Dermis lymphatic vessel endothelial cell (primary cell): ENCODE results near the gene USP17L5. TPM values are rescaled to one million over a fixed set of nuclear protein-coding genes. Genes with fewer than 3 reads are reported as not detected.

Experiments used
- total RNA-seq: library from RNA; depleted of rRNA; stranded (reverse); fragments of >200 nt; gene quantifications from 2 replicates; pipeline ENCODE4 v1.2.1, GENCODE V29; 2014

The USP17L5 gene
- not detected in 2 replicates for total RNA-seq

GRCh38 chr4:9339103-9339502 lies at the start of gene USP17L5:
TSS of gene USP17L5 (plus strand) at chr4:9339403. CDS start at chr4:9339403, 0 bp downstream.

GRCh38 chr4:9324865-9325264 lies 14.3 kb upstream of the USP17L5 start, which contains the start of gene USP17L24:
TSS of gene USP17L24 (plus strand) at chr4:9325165. CDS start at chr4:9325165, 0 bp downstream.

GRCh38 chr4:9329611-9330010 lies 9.6 kb upstream of the USP17L5 start, which contains the start of gene USP17L25:
TSS of gene USP17L25 (plus strand) at chr4:9329911. CDS start at chr4:9329911, 0 bp downstream.

GRCh38 chr4:9334358-9334757 lies 4.8 kb upstream of the USP17L5 start, which contains the start of gene USP17L26:
TSS of gene USP17L26 (plus strand) at chr4:9334658. CDS start at chr4:9334658, 0 bp downstream.

GRCh38 chr4:9343848-9344247 lies 4.6 kb downstream of the USP17L5 start, which contains the start of gene USP17L27:
TSS of gene USP17L27 (plus strand) at chr4:9344148. CDS start at chr4:9344148, 0 bp downstream.

GRCh38 chr4:9348593-9348992 lies 9.4 kb downstream of the USP17L5 start, which contains the start of gene USP17L28:
TSS of gene USP17L28 (plus strand) at chr4:9348893. CDS start at chr4:9348893, 0 bp downstream.

GRCh38 chr4:9353338-9353737 lies 14.1 kb downstream of the USP17L5 start, which contains the start of gene USP17L29:
TSS of gene USP17L29 (plus strand) at chr4:9353638. CDS start at chr4:9353638, 0 bp downstream.

GRCh38 chr4:9362829-9363228 lies 23.6 kb downstream of the USP17L5 start, which contains the start of gene USP17L30:
TSS of gene USP17L30 (plus strand) at chr4:9363129. CDS start at chr4:9363129, 0 bp downstream.

Other genes with a start within 250 kb of the USP17L5 start
- gene FAM90A26, start 169.0 kb upstream of the USP17L5 start, total RNA-seq, result not detected in 2 replicates
- gene USP17L10, start 128.7 kb upstream of the USP17L5 start, total RNA-seq, result not detected in 2 replicates
- gene USP17L11, start 124.0 kb upstream of the USP17L5 start, total RNA-seq, result not detected in 2 replicates
- gene USP17L12, start 119.3 kb upstream of the USP17L5 start, total RNA-seq, result not detected in 2 replicates
- not detected in 2 replicates for gene USP17L13, start 114.5 kb upstream of the USP17L5 start, total RNA-seq
- not detected in 2 replicates for gene USP17L15, start 105.0 kb upstream of the USP17L5 start, total RNA-seq
- gene USP17L17, start 95.5 kb upstream of the USP17L5 start, total RNA-seq, result not detected in 2 replicates
- not detected in 2 replicates for gene USP17L18, start 90.8 kb upstream of the USP17L5 start, total RNA-seq
- not detected in 2 replicates for gene USP17L19, start 86.0 kb upstream of the USP17L5 start, total RNA-seq
- not detected in 2 replicates for gene USP17L20, start 81.3 kb upstream of the USP17L5 start, total RNA-seq
- gene USP17L21, start 76.5 kb upstream of the USP17L5 start, total RNA-seq, result not detected in 2 replicates
- not detected in 2 replicates for gene USP17L22, start 71.8 kb upstream of the USP17L5 start, total RNA-seq
- gene USP17L24, start 14.2 kb upstream of the USP17L5 start, total RNA-seq, result not detected in 2 replicates
- not detected in 2 replicates for gene USP17L25, start 9.5 kb upstream of the USP17L5 start, total RNA-seq
- not detected in 2 replicates for gene USP17L26, start 4.7 kb upstream of the USP17L5 start, total RNA-seq
- not detected in 2 replicates for gene USP17L27, start 4.7 kb downstream of the USP17L5 start, total RNA-seq
- not detected in 2 replicates for gene USP17L28, start 9.5 kb downstream of the USP17L5 start, total RNA-seq
- not detected in 2 replicates for gene USP17L29, start 14.2 kb downstream of the USP17L5 start, total RNA-seq
- not detected in 2 replicates for gene USP17L30, start 23.7 kb downstream of the USP17L5 start, total RNA-seq
- not detected in 2 replicates for gene DEFB131A, start 105.0 kb downstream of the USP17L5 start, total RNA-seq